HG03060 (cell line): ENCODE measurements around the gene OR8S1.
"Not testable (repeated sequence)": the region's sequence is repeated elsewhere in the genome, so short reads cannot be mapped to it uniquely, and the experiment has no call there.

Experiments used
- ATAC-seq: cut with Tn5 transposase; IDR thresholded peaks from one replicate; pipeline ENCODE4 v1.9.1; 2021; ENCODE audit warnings: low read depth, moderate number of reproducible peaks; ENCODE audit not compliant: unreplicated experiment

OR8S1 gene

DNA sequence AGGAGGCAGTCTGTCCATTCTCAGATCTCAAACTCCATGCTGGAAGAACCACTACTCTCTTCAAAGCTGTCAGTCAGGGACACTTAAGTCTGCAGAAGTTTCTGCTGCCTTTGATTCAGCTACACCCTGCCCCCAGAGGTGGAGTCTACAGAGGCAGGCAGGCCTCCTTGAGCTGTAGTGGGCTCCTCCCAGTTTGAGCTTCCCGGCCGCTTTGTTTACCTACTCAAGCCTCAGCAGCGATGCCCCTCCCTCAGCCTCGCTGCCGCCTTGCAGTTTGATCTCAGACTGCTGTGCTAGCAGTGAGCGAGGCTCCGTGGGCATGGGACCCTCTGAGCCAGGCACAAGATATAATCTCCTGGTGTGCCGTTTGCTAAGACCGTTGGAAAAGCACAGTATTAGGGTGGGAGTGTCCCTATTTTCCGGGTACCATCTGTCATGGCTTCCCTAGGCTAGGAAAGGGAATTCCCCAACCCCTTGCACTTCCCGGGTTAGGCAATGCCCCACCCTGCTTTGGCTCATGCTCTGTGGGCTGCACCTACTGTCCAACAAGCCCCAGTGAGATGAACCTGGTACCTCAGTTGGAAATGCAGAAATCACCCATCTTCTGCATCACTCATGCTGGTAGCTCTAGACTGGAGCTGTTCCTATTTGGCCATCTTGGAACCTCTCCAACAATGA lies 28.4 kb downstream of the OR8S1 start:
- ATAC-seq: not testable (repeated sequence)

DNA sequence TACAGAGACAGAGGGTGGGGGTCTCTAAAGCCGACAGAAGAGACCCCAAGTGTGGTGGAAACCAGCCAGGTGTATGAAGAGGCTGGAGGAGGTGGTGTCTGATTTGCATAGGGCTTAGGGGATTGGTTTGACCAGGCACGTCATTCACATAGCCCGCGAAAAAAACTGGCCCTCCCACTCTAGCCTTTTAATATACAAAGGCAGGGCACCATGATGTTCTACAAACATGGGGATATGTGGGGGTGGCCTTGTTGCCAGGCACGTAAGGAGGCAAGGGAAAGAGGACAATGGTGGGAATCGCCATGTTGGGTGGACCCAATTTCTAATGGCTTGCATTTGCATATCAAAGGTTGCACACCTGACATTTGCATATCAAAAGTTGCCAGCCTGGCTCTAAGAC lies 31.2 kb downstream of the OR8S1 start:
- no peak for ATAC-seq

DNA sequence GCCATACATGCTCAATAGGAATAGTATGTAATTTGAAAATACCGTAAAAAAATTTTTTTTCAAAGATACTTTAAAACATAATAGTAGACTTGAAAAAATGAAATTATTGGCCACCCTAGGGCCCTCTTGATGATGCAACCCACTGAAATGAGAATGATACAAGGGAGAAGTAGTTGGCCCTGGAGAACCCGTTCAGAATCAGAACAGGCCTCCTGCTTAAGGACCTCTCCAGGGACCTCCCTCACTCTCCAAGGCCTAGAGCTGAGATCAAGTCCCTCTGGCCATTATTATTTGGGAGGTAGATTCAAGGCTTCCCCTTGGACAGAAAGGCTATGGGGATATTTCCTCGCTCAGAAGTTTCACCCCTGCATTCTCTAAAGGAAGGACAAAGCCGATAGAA lies 32.5 kb downstream of the OR8S1 start:
- ATAC-seq: no peak

DNA sequence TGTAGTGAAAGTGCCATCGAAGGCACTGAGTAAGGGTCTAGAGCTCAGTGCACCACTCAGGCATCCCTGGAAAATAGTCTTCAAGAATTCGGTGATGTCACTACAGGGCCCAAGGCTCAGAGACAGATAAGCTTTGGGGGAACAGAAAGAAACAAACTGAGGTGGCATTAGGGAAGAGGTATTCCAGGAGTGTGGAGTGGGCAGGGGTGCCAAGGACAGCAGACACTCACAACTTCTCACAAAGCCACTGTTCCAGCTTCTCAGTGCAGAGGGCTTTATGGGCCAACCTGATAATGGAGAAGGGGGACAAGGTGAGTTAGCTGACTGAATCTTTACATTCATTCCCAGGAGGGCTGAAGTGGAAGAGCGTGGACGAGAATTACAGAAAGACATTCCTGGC lies 42.3 kb downstream of the OR8S1 start:
- no peak for ATAC-seq

DNA sequence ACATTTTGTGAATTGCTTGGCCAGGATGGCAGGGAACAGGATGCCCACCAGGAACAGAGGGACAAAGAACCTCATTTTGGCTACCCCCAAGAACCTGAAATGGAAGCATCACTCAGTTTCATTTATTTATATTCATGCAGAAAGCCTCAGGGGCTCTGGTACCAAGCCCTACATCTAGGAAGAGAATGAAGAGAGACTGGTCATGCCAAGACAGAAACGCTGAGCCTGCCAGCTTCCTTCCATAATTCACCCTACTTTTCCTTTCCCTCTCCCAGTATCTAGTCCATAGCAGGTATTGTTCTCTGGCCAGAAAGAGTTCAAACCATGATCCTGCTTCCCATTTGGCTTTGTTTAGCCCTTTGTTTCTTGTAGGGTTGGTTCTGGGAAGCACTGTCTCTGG lies 44.5 kb downstream of the OR8S1 start, which contains the start of gene LALBA:
LALBA (minus strand) TSS at position 101 of the 400 bp plus-strand sequence; CDS start at position 75, 26 bp downstream.
- ATAC-seq: no peak

DNA sequence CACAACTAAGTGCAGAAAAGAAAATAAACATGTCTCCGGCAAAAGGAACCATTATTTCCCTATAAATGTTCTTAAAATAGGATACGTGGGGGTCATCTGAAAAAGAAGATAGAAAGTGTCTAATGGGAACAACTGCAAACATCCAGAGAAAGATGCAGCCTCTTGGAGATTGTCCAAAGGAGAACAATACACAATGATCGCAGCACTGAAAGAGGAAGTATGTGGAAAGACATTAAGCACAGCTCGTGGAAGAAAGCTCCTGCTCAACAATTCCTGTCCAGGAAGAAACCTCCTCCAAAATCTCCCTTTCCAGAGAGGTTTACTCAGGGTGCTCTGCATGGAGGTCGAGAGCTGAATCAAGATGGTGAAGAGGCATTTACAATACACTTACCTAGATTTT lies 46.9 kb downstream of the OR8S1 start:
- no peak for ATAC-seq
